Renal pelvis (tissue), 12 donors: Measurements from ENCODE around the gene USP53. TPM values are rescaled to one million over a fixed set of nuclear protein-coding genes. Genes with fewer than 3 reads are reported as not detected.
"Not testable (repeated sequence)": the region's sequence is repeated elsewhere in the genome, so short reads cannot be mapped to it uniquely, and the experiment has no call there.

Source experiments
- DNase-seq: peaks from one replicate; pipeline ENCODE4 v3.0.0-alpha.2; 2013
- long read RNA-seq, 16 experiments: transcript quantifications; one replicate each; lab custom pipeline, GENCODE V29; 2026
- polyA plus RNA-seq, 3 donors: library from polyadenylated mRNA; unstranded; fragments of 120-200 nt; gene quantifications; one replicate each; pipeline ENCODE4 v1.2.1, GENCODE V29; 2013; ENCODE audit not compliant: insufficient read length in 3 of 3

Gene USP53
- 10 to 100 TPM; 34.4 to 42.8 (median 35.1) TPM for polyA plus RNA-seq
- long read RNA-seq, donor 1, result 0 reads
- long read RNA-seq, donor 2, full-length matches to known transcripts, result 1 of 1 reads
- long read RNA-seq, donor 2, partial matches to known transcripts, result 0 of 1 reads
- long read RNA-seq, donor 2, other reads (novel, unspliced or antisense), result 0 of 1 reads
- long read RNA-seq, donor 3, full-length matches to known transcripts, result 3 of 3 reads
- long read RNA-seq, donor 3, partial matches to known transcripts, result 0 of 3 reads
- long read RNA-seq, donor 3, other reads (novel, unspliced or antisense), result 0 of 3 reads
- long read RNA-seq, donor 4, partial matches to known transcripts, result 9 of 9 reads
- long read RNA-seq, donor 4, other reads (novel, unspliced or antisense), result 0 of 9 reads
- long read RNA-seq, donor 5, result 0 reads
- long read RNA-seq, donor 6, partial matches to known transcripts, result 259 of 261 reads
- long read RNA-seq, donor 6, other reads (novel, unspliced or antisense), result 0 of 261 reads
- long read RNA-seq, donor 7, result 0 reads
- long read RNA-seq, donor 8, result 0 reads
- long read RNA-seq, donor 9, result 0 reads
- long read RNA-seq, donor 10, result 0 reads
- long read RNA-seq, donor 11, partial matches to known transcripts, result 326 of 326 reads
- long read RNA-seq, donor 11, other reads (novel, unspliced or antisense), result 0 of 326 reads
- long read RNA-seq, donor 12, full-length matches to known transcripts, result 3 of 3 reads
- long read RNA-seq, donor 12, partial matches to known transcripts, result 0 of 3 reads
- long read RNA-seq, donor 12, other reads (novel, unspliced or antisense), result 0 of 3 reads
- long read RNA-seq, donor 13, partial matches to known transcripts, result 8 of 8 reads
- long read RNA-seq, donor 13, other reads (novel, unspliced or antisense), result 0 of 8 reads
- long read RNA-seq, donor 14, full-length matches to known transcripts, result 2 of 885 reads
- long read RNA-seq, donor 14, partial matches to known transcripts, result 883 of 885 reads
- long read RNA-seq, donor 14, other reads (novel, unspliced or antisense), result 0 of 885 reads
- long read RNA-seq, donor 15, partial matches to known transcripts, result 0 of 1 reads
- long read RNA-seq, donor 15, other reads (novel, unspliced or antisense), result 0 of 1 reads
- long read RNA-seq, donor 16, full-length matches to known transcripts, result 1 of 1 reads
- long read RNA-seq, donor 16, partial matches to known transcripts, result 0 of 1 reads
- long read RNA-seq, donor 16, other reads (novel, unspliced or antisense), result 0 of 1 reads

DNA sequence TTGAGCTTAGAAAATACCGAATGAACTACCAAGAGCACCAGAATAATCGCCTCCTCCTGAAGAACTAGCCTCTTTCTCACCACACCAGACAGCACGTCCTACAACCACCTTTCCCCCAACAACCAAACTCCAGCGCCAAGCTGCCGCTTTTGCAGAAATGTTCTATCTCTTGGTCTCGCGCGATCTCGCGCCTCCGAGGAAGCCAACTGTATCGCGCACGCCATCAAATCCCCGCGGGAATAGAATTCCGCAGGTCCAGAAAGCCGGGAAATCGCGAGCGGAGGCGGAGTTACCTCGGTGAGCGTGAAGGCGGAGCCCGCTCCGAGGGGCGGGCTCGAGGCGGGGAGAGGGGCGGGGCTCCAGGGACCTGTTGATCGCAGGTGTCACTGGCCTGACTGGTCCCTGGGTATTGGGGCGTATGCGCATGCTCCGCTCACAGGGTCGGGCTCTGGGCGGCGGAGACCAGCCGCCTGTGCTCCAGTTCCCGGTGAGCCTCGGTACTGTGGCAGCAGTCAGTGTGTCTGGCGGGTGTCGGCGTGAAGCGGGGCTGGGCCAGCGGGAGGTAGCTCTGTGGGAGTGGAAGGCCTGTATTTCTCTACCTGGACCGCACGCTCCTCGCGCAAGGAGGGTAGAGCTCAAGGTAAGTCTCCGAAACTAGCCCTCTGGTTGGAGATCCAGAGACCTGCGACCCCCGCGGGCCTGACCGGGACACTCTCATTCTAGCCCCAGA is at the start of gene USP53:
TSS of gene USP53 (plus strand) at position 480 of the 730 bp plus-strand sequence. CDS start 27,047 bp downstream, outside the sequence.
- DNase-seq, result peak; percentile 97

DNA sequence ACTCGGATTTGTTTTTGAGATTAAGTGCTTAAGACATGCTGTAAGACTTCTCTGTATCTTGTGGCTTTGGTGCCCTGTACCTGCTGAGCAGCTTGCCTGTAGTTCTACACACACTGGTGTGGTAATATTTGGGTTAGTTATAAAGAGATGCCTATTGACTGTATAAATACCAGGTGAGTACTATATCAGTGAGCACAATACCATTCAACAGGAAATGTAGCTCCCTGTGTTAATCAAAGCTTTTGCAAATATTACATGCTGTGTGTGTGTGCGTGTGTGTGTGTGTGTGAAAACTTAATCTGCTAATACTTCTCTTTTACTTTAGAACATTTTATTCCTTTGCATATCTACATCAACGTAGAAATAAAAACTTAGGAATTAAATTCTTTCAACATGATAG is 46.7 kb upstream of the USP53 start:
- no peak for DNase-seq

- DNase-seq, result no peak
Observed at GRCh38 chr4:119170195-119170594, 42.3 kb upstream of the USP53 start.

DNA sequence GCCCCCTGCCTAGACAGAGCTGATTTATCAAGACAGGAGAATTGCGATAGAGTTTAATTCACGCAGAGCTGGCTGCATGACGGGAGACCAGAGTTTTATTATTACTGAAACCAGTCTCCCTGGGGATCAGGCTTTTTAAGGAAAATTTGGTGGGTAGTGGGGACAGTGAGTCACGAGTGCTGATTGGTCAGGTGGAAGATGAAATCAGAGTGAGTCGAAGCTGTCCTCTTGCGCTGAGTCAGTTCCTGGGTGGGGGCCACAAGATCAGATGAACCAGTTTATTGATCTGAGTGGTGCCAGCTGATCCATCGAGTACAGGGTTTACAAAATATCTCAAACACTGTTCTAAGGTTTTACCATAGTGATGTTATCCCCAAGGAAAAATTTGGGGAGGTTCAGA is 40.3 kb upstream of the USP53 start:
- DNase-seq, result no peak

GRCh38 chr4:119173729-119174361 is 38.7 kb upstream of the USP53 start:
- not testable (repeated sequence) for DNase-seq

- no peak for DNase-seq
Observed at GRCh38 chr4:119179011-119179410, 33.5 kb upstream of the USP53 start.

DNA sequence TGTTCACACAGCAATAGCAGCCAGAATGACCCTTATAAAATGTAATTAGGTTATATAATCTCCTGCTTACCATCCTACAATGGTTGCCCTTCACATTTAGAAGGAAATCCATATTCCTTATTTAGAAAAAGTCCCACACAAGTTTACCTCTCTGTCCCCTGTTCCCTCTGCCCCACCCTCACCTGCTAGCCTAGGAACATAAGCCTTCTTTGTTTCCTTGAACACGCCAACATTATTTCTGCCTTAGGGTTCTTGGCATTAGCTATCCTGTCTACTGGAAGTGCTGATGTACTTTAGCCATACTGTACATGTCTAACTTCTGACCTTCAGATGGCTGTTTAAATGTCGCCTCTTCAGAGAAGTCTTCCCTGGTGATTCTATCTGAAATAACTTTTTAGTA is 28.4 kb upstream of the USP53 start:
- DNase-seq, result no peak

- no peak for DNase-seq
Observed at GRCh38 chr4:119189638-119190037, 22.9 kb upstream of the USP53 start.

- no peak for DNase-seq
Observed at GRCh38 chr4:119190354-119190753, 22.2 kb upstream of the USP53 start.

DNA sequence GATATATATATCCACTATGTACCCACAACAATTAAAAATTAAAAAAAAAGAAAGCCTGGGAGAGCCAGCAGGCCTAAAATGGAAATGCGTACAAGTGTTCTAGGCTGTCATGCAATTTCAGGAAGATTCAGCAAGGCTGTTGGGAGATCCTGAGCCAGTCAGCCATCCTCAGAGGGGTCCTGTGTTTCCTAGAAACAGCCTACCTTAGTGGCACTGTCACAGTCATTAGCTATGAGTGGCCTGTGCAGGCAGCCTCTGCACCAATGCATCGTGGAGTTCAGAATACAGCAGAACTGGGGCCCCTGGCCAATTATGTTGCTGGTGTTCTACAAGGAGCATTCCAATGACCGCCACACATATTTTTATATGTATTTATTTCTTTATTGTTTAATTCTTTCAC is 21.0 kb upstream of the USP53 start:
- DNase-seq, result no peak

GRCh38 chr4:119197772-119198212 is 14.7 kb upstream of the USP53 start:
- no peak for DNase-seq

- no peak for DNase-seq
Observed at GRCh38 chr4:119204916-119205315, 7.6 kb upstream of the USP53 start.

- DNase-seq, result no peak
Observed at GRCh38 chr4:119205690-119206089, 6.8 kb upstream of the USP53 start.

DNA sequence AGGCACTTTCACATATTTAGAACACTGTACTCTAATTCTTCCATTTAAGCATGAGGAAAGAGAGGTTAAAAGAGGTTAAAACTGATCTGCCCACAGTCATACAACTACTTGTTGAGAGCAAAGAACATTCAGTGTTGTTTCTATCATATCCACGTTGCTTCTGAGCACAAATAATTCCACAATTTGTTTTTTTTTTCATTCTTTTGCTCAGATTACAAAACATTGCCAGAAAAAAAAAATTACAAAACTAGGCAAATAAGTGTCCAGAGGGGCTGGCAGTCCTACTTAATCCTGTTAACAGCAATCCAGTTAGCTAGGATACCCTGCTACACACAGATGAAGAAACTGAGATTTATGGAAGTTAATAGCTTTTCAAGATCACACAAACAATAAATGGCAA is 6.3 kb upstream of the USP53 start:
- DNase-seq, result no peak

- DNase-seq, result no peak
Observed at GRCh38 chr4:119207051-119207450, 5.5 kb upstream of the USP53 start.

DNA sequence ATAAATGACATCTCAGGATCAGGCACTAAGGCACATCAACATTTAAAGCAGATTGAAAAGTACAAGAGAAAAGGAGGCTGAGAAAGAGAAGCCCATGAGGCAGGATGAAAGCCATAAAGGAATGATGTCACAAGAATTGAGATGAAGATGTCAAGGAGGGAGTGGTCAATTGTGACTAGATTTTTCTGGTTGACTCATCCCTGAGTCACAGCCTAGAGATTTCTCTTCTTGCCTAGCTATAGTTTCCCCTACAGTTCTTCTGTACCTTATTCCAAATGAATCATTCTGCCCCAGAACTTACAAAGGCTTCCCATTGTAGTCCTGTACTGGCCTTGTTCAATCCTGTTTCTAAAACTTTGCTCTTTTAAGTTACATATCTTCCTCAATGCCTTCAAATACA is 3.4 kb upstream of the USP53 start:
- no peak for DNase-seq

DNA sequence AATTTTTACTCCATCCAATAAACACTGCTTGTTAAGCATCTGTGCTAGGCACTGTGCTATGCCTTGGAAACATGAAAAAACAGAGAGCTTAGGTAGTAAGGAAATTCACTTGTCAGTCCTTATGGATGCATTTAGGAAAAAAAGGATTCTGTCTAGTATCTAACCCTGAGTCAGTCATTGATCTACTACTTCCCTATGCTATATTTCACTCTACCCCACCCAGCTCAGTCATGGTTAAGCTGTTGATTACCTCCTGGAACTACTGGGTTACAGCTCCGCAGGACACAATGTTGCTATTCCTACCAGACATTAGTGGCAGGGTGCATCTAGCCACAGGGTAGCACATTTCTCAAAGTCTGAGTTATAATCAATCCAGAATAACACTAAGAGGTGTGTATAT is 2.9 kb upstream of the USP53 start:
- DNase-seq, result no peak

DNA sequence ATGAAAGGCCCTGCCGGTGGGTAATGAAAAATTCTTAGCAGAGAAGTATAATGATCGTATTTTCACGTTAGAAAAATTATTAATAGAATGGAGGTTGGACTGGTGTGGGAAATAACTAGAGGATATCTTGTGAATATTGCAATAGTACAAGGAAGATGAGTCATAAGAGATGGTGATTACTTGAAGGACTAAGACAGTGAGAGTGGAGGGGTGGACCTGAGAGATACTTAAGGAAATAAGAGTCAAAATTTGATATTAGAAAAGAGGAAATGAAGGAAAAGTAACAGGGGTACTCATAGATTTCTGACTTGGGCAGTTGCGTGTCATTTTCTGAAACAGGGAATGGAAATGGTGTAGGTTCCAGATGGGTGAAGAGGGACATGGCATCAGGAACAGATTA is 1.7 kb upstream of the USP53 start:
- no peak for DNase-seq

DNA sequence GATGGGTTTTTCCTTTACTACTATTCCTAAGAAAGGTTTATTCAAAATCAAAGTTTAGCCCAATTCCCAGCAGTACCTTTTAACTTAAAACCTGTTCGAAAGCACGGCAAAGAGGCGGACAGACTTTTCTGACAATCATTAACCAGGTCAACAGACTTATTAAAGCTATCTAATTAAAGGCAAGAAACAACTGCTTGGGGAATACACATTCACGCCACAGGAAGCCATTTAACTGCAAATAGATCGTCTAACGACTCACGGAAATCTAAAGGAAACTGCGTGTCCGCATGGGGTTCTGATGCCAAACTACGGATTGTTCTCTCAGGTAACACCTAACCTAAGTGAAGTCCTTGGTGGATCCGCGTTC is 663 bp upstream of the USP53 start:
- DNase-seq, result peak; percentile 62

- DNase-seq, result peak; percentile 70
Observed at GRCh38 chr4:119212964-119213606, 572 bp downstream of the USP53 start.
